Fibroblast of skin of left biceps (primary cell): ENCODE measurements around the gene SIRT3.
"Not testable (repeated sequence)": the region's sequence is repeated elsewhere in the genome, so short reads cannot be mapped to it uniquely, and the experiment has no call there.

Experiments used
- DNase-seq, 2 experiments: peaks; one replicate each; pipeline ENCODE4 v3.0.0-alpha.2; 2013; ENCODE audit warnings: low read depth in 2 of 2

SIRT3 gene

DNA sequence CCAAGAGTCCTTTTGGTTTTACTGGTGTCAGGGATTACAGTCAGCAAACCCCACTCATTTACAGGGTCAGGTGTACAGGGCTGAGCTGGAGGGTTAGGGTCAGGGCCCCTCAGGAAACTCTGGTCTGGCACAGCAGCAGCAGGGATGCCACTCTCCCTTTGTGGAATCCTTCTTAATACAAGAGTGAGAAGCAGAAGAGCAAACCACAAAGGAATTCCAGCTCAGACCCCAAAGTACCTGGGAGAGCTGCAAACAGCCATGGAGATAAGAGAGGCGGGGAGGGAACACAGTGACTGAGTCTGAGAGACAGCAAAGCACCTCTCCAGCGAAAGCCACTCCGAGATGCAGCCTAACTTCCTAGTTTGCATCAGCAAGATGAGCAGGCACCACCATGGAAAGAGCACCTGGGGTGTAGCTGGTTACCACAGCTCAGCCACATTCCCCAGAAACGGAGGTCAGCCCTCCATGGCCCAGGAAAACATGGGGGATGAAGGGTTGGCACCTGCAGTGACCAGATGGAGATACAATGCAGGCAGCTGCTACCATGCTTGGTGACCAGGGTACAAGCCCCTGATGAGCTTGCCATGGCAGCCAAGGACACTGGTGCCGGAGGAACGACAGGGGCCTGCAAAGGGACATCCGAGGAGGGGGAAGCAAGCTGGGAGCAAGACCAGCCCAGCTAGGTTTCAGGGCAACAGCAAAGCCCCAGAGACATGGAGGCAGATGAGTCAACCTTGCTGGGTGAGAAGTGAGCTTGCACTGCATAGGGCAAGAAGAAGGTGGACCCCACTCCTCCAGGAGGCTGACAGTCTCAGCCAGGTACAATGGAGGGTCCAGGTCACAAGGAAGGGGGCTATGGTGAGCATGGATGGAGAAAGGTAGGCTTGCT is 32.8 kb downstream of the SIRT3 start:
- no peak for DNase-seq

DNA sequence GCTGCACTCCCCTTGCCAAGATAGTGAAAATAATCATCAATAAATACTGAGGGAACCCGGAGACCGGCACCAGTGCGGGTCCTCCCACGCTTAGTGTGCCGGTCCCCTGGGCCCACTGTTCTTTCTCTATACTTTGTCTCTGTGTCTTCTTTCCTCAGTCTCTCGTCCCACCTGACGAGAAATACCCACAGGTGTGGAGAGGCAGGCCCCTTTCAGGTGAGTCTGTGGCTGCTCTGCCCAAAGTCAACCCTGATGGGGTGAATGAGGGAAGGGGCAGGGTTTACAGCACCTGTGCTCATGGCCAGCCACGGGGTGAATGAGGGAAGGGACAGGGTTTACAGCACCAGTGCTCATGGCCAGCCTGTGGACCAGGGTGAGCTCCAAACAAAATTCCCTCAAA is 33.7 kb downstream of the SIRT3 start:
- no peak for DNase-seq

DNA sequence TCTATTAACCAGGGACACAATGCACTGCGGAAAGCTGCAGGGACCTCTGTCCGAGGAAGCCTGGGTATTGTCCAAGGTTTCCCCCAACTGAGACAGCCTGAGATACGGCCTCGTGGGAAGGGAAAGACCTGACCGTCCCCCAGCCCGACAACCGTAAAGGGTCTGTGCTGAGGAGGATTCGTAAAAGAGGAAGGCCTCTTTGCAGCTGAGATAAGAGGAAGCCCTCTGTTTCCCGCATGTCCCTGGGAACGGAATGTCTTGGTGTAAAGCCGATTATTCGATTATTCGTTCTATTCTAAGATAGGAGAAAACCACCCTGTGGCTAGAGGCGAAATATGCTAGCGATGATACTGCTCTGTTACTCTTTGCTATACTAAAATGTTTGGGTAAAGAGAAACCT is 34.2 kb downstream of the SIRT3 start:
- no peak for DNase-seq

DNA sequence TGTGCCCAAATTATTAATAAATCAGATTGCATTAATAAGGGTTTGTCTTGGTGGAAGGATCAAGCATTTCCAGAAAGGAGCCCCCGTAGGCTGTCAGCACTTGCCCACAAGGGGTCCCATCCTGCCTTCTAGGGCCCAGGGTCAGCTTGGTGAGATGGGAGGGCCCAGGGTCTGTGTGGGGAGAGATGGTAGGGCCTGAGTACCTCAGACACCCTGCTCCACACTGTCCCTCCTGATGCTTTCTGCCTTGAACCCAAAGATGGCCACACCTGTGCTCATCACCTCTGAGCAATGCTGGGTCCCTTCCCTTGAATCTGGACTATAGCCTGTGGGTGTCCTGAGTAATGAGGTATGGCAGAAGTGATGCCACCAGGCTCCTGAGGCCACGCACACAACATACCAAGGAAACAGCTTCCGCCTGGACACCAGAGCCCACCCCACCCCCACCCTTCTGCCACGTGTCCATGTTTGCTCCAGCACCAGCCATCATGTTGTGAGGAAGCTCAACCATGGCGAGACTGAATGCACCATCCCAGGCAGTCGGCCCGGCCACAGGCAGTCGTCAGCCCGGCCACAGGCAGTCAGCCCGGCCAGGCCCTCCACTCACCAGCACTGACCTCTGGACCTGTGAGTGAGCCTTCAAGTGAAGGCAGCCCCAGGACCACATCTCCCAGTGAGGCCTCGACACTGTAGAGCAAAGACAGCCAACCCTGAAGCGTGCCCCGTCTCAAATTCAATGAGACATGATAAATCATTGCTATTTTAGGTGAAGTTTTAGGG is 35.7 kb downstream of the SIRT3 start:
- DNase-seq, result no peak

DNA sequence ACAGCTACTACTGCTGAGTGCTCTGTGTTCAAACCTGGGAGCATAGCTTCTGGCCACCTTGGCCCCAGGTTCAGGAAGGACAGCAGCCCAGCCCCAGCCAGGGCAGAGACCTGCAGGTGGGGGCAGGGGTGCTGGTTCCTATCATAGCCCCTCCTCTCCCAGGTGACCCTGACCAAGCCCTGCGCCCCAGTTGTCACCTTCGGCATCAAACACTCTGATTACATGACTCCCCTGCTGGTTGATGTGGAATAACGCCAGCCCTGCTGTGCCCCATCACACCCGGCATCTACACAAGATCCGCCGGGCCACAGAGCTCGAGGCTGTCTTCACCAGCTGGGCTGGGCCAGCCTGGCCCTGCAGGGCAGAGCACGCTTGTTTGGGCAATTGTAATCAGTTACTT is 36.4 kb downstream of the SIRT3 start:
- DNase-seq, result no peak

DNA sequence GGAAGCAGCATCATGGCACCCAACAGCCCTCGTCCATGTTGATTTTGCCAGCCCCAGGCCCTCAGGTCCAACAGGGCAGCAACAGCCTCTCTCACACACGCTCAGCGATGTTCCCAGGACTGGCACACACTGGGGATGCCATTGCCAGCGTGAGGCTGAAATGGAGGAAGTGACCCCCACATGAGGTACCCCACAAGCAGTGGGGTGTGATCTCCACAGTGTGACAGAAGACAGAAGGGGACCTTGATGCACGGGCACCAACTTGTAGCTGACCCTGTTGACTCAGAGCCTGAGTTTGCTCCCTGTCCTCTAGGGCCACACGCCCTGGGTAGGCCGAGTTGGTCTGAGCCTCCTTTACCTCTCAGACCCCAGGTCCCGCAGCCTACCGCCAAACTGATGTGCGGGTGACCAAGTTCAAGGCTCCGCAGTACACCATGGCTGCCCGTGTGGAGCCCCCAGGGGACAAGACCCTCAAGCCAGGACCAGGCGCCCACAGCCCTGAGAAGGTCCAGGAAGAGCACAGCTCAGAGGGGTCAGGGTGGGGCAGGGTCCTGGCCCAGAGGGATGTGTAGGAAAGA is 37.0 kb downstream of the SIRT3 start:
- DNase-seq, result no peak

DNA sequence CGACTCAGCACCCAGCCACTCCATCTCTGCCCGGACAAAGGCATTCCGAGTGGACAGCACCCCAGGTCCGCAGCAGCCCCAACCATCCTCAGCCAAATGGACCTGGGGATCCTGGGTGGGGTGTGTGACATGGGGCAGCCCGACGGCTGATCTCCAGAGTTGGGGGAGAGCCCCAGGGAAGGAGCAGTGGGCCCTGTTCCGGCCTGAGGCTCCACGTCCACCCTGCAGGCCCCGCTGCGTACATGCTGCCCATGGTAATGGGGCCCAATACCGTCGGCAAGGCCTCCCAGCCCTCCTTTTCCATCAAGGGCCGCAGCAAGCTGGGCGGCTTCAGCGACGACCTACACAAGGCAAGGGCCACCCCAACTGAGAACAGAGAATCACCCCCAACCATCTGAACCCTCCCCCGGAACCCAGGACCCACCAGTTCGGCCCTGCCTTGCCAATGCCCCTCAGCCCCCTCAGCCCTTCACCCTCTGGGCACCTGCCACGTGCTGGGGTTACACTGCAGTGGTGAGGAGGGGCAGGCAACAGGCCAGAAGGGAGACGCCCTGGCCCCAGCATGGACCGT is 37.8 kb downstream of the SIRT3 start:
- no peak for DNase-seq

DNA sequence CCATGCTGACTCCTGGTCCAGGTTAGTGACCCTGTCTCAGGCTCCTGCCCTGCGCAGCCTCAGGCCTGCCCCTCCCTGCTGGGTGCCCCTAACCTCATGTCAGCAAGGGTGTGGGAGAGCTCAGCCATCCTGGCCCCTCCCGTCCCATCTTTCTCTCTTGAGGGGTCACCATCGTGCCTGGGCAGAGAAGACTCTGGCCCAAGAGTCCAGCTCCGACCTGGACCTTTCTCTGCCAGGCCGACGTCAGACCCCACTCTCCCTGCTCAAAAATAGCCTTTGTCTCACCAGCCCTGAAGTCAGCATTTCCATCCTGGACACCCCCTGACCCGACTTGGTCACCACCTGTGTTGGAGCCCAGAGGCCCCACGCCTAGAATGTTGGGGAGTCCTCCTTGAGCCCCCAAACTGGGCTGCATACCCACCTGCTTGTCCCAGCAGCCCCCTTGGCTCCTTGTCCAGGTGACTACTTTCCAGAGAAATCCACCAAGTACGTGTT is 38.4 kb downstream of the SIRT3 start:
- no peak for DNase-seq

DNA sequence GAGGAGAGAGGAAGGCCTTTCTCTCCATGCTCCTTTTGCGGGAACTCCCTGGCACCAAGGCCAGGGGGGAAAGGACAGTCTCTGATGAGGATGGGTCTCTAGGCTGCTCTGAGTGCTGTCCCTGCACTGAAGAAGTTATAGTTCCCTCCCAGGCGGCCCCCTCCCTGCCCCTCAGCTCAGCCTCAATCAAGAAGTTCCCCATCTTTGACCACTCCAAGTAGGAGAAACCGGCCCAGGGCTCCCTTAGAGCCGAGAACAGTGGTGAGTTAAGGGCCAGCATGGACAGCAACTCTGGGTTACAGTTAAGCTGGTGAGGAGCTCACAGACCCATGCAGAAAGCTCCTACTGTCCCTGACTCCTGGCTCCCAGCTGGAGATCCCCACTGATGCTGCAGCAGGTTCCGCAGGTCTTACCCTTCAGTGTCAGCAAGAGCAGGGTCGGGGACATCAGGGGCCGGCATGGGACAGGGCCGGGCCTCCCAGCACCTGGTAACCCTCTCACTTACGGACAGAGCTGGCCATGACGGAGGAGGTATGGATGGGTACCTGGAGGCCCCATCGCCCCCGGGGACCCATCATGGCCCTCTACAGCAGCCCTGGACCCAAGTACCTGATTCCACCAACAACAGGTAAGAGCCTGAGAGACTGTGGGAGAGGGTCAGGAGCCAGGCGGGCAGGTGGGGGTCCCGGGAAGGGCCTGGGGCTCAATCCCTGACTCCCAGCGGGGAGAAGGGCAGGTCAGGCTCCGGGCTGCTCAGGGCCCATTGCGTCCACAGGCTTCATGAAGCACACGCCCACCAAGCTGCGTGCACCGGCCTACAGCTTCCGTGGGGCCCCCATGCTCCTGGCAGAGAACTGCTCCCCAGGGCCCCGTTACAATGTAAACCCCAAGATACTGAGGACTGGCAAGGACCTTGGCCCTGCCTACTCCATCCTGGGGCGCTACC is 39.1 kb downstream of the SIRT3 start:
- no peak for DNase-seq

DNA sequence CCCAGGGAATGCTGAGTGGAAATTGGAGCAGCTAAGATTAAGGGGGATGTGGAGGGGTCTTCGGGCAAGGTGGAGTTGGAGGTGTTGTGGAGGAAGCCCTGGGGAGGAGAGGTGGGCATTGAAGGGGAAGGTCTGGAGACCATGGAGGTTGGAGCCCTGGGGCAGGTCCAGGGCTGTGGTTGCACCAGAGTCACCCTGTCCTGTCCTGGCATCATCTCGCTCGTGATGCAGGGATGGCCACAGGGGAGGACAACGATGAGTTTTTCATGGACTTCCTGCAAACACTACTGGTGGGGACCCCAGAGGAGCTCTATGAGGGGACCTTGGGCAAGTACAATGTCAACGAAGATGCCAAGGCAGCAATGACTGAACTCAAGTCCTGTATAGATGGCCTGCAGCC is 42.7 kb downstream of the SIRT3 start:
- DNase-seq, result not testable (repeated sequence)

DNA sequence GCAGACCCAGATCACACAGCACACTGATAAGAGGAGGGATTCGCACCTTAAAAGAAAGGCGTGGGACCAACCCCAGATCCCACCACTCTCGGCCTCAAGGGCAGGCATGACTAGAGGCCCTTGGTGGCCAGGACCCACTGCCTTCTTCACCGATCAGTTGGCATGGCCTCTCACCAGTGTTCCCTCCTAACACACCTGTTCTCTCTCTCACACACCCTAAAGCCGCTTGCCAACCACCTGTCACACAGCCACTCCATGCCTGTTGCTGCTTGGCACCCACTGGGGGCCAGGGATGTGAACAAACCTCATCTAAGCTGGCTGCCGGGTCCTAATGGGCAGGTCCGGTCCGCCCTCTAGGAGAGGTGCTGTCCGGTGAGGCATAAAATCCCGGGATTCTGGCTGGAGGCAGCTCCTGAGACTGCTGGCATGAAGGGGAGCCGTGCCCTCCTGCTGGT is 43.4 kb downstream of the SIRT3 start, which contains the start of gene SCGB1C1:
TSS of gene SCGB1C1 (plus strand) at position 405 of the 455 bp plus-strand sequence. CDS start at position 427, 22 bp downstream.
- DNase-seq, result not testable (repeated sequence)

DNA sequence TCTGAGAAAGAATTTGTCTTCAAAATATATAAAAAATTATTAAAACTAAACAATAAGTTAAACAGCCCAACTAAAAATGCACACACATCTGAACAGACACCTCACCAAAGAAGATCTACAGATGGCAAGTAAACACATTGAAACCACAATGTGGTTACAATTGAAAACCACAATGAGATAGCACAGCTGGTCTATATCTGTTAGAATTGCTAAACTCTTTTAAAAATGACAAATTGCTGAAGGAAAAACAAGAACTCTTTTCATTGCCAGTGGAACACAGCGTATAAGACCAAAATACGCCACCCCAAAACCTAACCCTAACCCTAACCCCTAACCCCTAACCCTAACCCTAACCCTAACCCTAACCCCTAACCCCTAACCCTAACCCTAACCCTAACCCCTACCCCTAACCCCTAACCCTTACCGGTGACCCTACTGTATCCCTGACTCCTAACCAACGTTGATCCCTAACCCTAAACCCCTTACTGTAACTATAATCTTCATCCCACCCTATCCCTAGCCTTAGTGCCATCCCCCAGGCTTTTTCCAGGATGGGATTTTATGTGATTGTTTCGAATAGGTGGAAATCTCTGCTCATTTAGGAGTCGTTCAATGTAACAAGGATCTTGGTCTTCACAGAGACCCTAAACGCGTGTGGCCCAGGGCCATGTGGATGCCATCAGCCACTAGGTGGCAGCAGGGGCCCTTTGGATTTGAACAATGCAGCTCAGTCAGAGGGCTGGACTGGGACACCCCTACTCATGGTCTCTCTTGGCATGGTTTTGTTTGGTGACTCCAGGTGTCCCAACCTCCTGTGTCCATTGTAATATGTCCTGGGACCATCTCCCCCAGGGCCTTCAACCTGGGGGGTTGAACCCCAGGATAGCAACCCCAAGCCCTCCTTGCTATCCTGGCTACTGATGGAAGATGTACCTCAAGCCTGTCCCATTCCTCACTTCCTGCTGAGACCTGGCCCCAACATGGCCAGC is 44.4 kb downstream of the SIRT3 start:
- not testable (repeated sequence) for DNase-seq

DNA sequence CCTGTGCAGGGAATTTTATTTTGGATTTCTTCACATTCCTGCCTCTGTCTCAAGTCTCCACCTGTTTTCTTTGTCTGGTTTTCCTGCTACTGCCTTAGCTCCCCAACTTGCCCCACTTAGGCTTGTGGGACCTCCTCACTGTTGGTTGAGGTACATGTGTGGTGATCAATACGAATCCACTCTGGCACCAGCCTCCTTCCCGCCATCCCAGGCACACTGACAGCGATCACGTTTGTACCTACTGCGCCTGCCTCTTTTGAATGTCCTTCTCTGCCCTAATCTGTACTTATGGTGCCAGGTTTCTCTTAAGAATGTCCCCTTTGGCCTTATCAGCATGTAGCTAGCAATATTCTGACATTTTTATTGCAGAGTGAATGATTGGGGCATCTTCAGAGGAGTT is 45.6 kb downstream of the SIRT3 start:
- not testable (repeated sequence) for DNase-seq

DNA sequence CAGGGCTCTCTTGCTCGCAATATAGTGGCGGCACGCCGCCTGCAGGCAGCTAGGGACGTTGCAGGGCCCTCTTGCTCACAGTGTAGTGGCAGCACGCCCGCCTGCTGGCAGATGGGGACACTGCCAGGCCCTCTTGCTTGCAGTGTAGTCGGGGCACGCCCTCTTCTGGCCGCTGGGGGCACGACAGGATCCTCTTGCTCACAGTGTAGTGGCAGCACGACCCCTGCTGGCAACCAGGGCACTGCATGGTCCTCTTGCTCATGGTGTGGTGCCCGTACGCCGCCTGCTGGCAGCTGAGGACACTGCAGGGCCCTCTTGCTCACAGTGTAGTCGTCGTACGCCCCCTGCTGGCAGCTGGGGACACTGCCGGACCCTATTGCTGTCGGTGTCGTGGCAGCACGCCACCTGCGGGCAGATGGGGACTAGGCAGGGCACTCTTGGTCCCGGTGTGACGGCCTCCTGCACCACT is 46.3 kb downstream of the SIRT3 start:
- DNase-seq, result not testable (repeated sequence)

DNA sequence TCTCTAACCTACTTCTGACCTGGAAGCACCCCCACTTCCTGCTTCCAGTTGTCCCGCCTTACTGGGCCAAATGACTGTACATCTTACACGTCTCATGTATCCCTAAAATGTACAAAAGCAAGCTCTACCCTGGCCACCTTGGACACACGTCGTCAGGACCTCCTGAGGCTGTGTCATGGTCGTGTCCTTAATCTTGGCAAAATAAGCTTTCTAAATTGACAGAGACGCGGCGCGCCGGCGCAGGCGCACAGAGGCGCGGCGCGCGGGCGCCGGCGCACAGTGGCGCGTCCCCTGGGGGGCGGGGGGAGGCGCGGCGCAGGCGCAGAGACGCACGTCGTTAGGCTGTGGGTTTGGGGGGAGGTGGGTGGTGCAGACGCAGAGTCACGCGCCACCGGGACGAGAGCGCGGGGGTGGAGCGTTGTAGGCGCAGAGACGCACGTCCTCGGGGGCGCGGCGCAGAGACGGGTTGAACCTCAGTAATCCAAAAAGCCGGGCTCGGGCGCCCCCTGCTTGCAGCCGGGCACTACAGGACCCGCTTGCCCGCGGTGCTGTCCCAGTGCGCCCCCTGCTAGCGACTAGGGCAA is 46.9 kb downstream of the SIRT3 start:
- DNase-seq, result not testable (repeated sequence)

DNA sequence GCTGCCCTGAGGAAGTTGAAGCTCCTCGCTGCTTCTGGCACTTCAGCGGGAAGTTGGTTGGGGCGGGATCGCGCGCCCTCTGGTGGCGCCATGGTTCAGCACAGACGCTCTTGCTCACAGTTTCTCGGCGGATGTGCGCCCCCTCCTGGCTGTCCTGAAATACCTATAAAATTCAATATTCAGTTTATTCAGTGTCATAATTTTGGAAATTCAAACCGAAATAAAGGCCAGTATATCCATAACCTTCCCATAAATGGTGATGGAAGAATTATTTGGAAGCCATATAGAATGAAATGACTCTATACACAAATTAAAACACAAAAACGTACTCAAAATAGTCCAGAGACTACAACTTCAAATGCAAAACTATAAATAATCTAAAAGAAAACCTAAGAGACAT is 55.9 kb downstream of the SIRT3 start:
- DNase-seq, result not testable (repeated sequence)
